ENCODE results near the gene GRP.
"Not testable (repeated sequence)": the region's sequence is repeated elsewhere in the genome, so short reads cannot be mapped to it uniquely, and the experiment has no call there.

The GRP gene

GRCh38 chr18:59229701-59230443 is 9.9 kb downstream of the GRP start:
- DNase-seq, result no peak

GRCh38 chr18:59231114-59231513 is 11.2 kb downstream of the GRP start:
- no peak for DNase-seq

GRCh38 chr18:59231877-59232276 is 11.9 kb downstream of the GRP start:
- no peak for DNase-seq

GRCh38 chr18:59232309-59233016 is 12.5 kb downstream of the GRP start:
- no peak for DNase-seq

- DNase-seq, result no peak
Measured at GRCh38 chr18:59233017-59233410, 13.1 kb downstream of the GRP start.

GRCh38 chr18:59238385-59238784 is 18.4 kb downstream of the GRP start:
- DNase-seq, result no peak

GRCh38 chr18:59239642-59240041 is 19.7 kb downstream of the GRP start:
- no peak for DNase-seq

GRCh38 chr18:59242906-59243305 is 22.9 kb downstream of the GRP start:
- no peak for DNase-seq

GRCh38 chr18:59246796-59247195 is 26.8 kb downstream of the GRP start:
- no peak for DNase-seq

GRCh38 chr18:59249199-59249774 is 29.3 kb downstream of the GRP start:
- no peak for DNase-seq

- DNase-seq, result not testable (repeated sequence)
Measured at GRCh38 chr18:59255491-59255890, 35.5 kb downstream of the GRP start.

GRCh38 chr18:59261842-59262241 is 41.9 kb downstream of the GRP start:
- DNase-seq, result not testable (repeated sequence)

- DNase-seq, result not testable (repeated sequence)
Measured at GRCh38 chr18:59262243-59262642, 42.3 kb downstream of the GRP start.

- DNase-seq, result no peak
Measured at GRCh38 chr18:59263661-59264060, 43.7 kb downstream of the GRP start.

- DNase-seq, result no peak
Measured at GRCh38 chr18:59264121-59264571, 44.2 kb downstream of the GRP start.

GRCh38 chr18:59264651-59265245 is 44.8 kb downstream of the GRP start:
- DNase-seq, result no peak

GRCh38 chr18:59265246-59265973 is 45.5 kb downstream of the GRP start:
- no peak for DNase-seq

GRCh38 chr18:59265974-59266369 is 46.0 kb downstream of the GRP start:
- DNase-seq, result no peak

- DNase-seq, result no peak
Measured at GRCh38 chr18:59266459-59266858, 46.5 kb downstream of the GRP start.

GRCh38 chr18:59266886-59267502 is 47.0 kb downstream of the GRP start:
- DNase-seq, result no peak

- no peak for DNase-seq
Measured at GRCh38 chr18:59267503-59268126, 47.7 kb downstream of the GRP start.

- no peak for DNase-seq
Measured at GRCh38 chr18:59268127-59268720, 48.3 kb downstream of the GRP start.
